ENCODE data around the gene ST7L. TPM values are rescaled to one million over a fixed set of nuclear protein-coding genes. Genes with fewer than 3 reads are reported as not detected.

Gene ST7L
- total RNA-seq, 1 experiment from 2014 or later, result 18.0 TPM

GRCh38 chr1:112524986-112525385 is 94.0 kb downstream of the ST7L start:
- no peaks in the 10 kb centered on the region for H3K27me3 Mint-ChIP-seq (ENCODE audit: low read depth)
- H3K4me3 Mint-ChIP-seq, result no peak overlapping the region
- DNase-seq (ENCODE audit: low spot score) (no peak), ATAC-seq (no peak)
- ChIA-PET CTCF (interaction anchor here (0.6 to 2.2 kb wide), 7 partner anchors 9 to 234 kb away, joined by 3 to 8 read pairs (median 7); partner anchors contain the start of gene WNT2B), POLR2A (no interaction called here)
- H3K36me3 Mint-ChIP-seq, result no peaks in the 10 kb centered on the region
- H3K27ac Mint-ChIP-seq, result no peak overlapping the region
- TF ChIP-seq FOXK1 (CRISPR knock-in tag; IDR thresholded peaks at IDR 0.05), result no peak
- no peak for TF ChIP-seq ZSCAN18 (CRISPR knock-in tag; IDR thresholded peaks at IDR 0.05)
- no peak for TF ChIP-seq ZNF263 (CRISPR knock-in tag; IDR thresholded peaks at IDR 0.05; ENCODE audit: low read depth)
- TF ChIP-seq SMAD4 (CRISPR knock-in tag; IDR thresholded peaks at IDR 0.05), result no peak
- TF ChIP-seq, protein P1, sequence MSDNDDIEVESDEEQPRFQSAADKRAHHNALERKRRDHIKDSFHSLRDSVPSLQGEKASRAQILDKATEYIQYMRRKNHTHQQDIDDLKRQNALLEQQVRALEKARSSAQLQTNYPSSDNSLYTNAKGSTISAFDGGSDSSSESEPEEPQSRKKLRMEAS (CRISPR knock-in tag; IDR thresholded peaks at IDR 0.05), result no peak
- no peak for TF ChIP-seq USF1 (CRISPR knock-in tag; IDR thresholded peaks at IDR 0.05)
- H3K9me3 Mint-ChIP-seq, result no peaks in the 10 kb centered on the region
- H3K4me1 Mint-ChIP-seq, result peaks cover 22% of the 10 kb centered on the region

DNA sequence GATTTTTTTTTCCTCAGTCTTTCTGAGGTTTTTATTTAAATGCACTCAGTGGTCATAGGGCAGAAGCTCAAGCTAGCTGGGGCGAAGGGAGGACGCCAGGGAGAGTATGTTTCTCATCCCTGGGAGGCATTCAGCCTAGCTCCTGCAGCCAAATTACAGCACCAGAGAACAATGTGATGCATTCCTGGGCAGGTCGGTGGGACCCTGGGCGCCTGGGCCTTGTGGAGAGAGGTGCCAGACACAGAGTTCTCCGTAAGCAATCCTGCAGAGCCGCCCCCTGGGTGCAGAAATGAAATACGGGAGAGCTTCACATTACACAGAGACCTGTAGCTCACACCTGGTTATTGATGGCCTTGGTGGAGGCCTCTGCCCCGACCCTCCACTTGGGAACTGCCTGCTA is 94.7 kb downstream of the ST7L start:
- ChIA-PET CTCF (interaction anchor here (0.6 to 2.2 kb wide), 9 partner anchors 10 to 234 kb away, joined by 3 to 8 read pairs (median 5); partner anchors contain the start of gene WNT2B), POLR2A (no interaction called here)
- Mint-ChIP-seq H3K4me3 (no peak overlapping the region), H3K9me3 (no peaks in the 10 kb centered on the region), H3K27me3 (ENCODE audit: low read depth) (no peaks in the 10 kb centered on the region), H3K4me1 (peaks cover 22% of the 10 kb centered on the region), H3K27ac (peak overlapping the region; percentile 6; the same call in 1 of the 2 replicates), H3K36me3 (no peaks in the 10 kb centered on the region)
- peak; percentile 57 for DNase-seq (ENCODE audit: low spot score)
- no peak for TF ChIP-seq NFYB (CRISPR knock-in tag; conservative IDR thresholded peaks at IDR 0.05; ENCODE audit: low read depth)
- TF ChIP-seq, protein P2, sequence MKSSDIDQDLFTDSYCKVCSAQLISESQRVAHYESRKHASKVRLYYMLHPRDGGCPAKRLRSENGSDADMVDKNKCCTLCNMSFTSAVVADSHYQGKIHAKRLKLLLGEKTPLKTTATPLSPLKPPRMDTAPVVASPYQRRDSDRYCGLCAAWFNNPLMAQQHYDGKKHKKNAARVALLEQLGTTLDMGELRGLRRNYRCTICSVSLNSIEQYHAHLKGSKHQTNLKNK (CRISPR knock-in tag; IDR thresholded peaks at IDR 0.05), result no peak
- TF ChIP-seq FOXJ3 (CRISPR knock-in tag; IDR thresholded peaks at IDR 0.05; ENCODE audit: borderline replicate concordance), result no peak
- no peak for TF ChIP-seq IRF2 (CRISPR knock-in tag; IDR thresholded peaks at IDR 0.05; ENCODE audit: borderline replicate concordance, low read depth)
- peak; percentile 89 for ATAC-seq

DNA sequence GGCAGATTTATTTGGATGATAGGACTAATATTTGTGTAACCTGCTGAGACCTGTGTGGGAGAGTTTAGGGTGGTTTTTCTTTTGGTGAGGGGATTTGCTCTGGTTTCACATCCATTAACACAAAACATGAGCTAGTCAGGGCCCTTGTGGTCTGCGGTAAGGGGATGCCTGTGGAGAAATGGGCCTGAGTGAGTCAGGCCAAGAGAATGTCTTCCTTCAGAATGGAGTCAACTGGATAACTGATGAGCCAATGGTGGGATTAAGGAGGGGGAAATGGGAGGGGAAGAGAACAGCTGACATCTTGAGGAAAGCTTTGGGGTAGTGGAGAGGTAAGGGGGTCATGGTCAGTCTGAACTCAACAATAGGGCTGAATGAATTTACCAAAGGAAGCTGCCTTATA is 96.3 kb downstream of the ST7L start:
- DNase-seq (ENCODE audit: low spot score) (no peak), ATAC-seq (no peak)
- Mint-ChIP-seq H3K27ac (no peak overlapping the region), H3K4me3 (no peak overlapping the region), H3K27me3 (ENCODE audit: low read depth) (no peaks in the 10 kb centered on the region), H3K9me3 (no peaks in the 10 kb centered on the region), H3K36me3 (no peaks in the 10 kb centered on the region), H3K4me1 (peaks cover 20% of the 10 kb centered on the region)
- POLR2A ChIA-PET, result no interaction called here
- TF ChIP-seq ZBTB21 (CRISPR knock-in tag; IDR thresholded peaks at IDR 0.05; ENCODE audit: borderline replicate concordance), result no peak
- no peak for TF ChIP-seq ETV6 (CRISPR knock-in tag; IDR thresholded peaks at IDR 0.05)
- TF ChIP-seq MXD4 (CRISPR knock-in tag; IDR thresholded peaks at IDR 0.05; ENCODE audit: borderline replicate concordance), result no peak
- no peak for TF ChIP-seq ZNF317 (CRISPR knock-in tag; IDR thresholded peaks at IDR 0.05; ENCODE audit: borderline replicate concordance, low read depth)
- CTCF ChIA-PET, result interaction anchor here (0.6 to 2.2 kb wide), 2 partner anchors 52 to 132 kb away, joined by 3 to 7 read pairs; no protein-coding TSS in a partner anchor

DNA sequence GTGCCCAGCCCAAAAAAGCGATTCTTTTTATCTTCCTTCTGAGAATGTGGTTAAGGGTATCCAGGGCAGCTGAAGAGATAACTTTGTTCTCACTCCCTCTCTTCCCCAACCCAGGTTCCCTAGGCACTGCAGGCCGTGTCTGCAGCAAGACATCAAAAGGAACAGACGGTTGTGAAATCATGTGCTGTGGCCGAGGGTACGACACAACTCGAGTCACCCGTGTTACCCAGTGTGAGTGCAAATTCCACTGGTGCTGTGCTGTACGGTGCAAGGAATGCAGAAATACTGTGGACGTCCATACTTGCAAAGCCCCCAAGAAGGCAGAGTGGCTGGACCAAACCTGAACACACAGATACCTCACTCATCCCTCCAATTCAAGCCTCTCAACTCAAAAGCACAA is 98.8 kb downstream of the ST7L start:
- Mint-ChIP-seq H3K36me3 (no peaks in the 10 kb centered on the region), H3K9me3 (no peaks in the 10 kb centered on the region), H3K27me3 (ENCODE audit: low read depth) (no peaks in the 10 kb centered on the region), H3K4me3 (no peak overlapping the region), H3K4me1 (peaks cover 16% of the 10 kb centered on the region), H3K27ac (peak overlapping the region; percentile 12; the same call in 1 of the 2 replicates)
- ATAC-seq (no peak), DNase-seq (ENCODE audit: low spot score) (no peak)
- TF ChIP-seq SP1 (CRISPR knock-in tag; conservative IDR thresholded peaks at IDR 0.05) (no peak), ZNF671 (CRISPR knock-in tag; IDR thresholded peaks at IDR 0.05) (no peak), NFE2L1 (CRISPR knock-in tag; IDR thresholded peaks at IDR 0.05) (no peak), FOXP4 (CRISPR knock-in tag; IDR thresholded peaks at IDR 0.05) (no peak), SOX15 (CRISPR knock-in tag; IDR thresholded peaks at IDR 0.05) (no peak), RELA (CRISPR knock-in tag; IDR thresholded peaks at IDR 0.05; ENCODE audit: borderline replicate concordance) (no peak), MYBL2 (CRISPR knock-in tag; IDR thresholded peaks at IDR 0.05) (no peak)
- TF ChIP-seq, protein P3, sequence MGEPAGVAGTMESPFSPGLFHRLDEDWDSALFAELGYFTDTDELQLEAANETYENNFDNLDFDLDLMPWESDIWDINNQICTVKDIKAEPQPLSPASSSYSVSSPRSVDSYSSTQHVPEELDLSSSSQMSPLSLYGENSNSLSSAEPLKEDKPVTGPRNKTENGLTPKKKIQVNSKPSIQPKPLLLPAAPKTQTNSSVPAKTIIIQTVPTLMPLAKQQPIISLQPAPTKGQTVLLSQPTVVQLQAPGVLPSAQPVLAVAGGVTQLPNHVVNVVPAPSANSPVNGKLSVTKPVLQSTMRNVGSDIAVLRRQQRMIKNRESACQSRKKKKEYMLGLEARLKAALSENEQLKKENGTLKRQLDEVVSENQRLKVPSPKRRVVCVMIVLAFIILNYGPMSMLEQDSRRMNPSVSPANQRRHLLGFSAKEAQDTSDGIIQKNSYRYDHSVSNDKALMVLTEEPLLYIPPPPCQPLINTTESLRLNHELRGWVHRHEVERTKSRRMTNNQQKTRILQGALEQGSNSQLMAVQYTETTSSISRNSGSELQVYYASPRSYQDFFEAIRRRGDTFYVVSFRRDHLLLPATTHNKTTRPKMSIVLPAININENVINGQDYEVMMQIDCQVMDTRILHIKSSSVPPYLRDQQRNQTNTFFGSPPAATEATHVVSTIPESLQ (CRISPR knock-in tag; IDR thresholded peaks at IDR 0.05), result no peak
- ChIA-PET POLR2A (no interaction called here), CTCF (no interaction called here)

Measured in WTC11 (cell line).